ENCODE results near the gene CLSTN1.
"Not testable (repeated sequence)": the region's sequence is repeated elsewhere in the genome, so short reads cannot be mapped to it uniquely, and the experiment has no call there.

CLSTN1 gene

GRCh38 chr1:9794081-9794480, 29.7 kb downstream of the CLSTN1 start:
- no peak for DNase-seq (ENCODE audit: low read depth)

- no peak for DNase-seq (ENCODE audit: low read depth)
These were observed 30.5 kb downstream of the CLSTN1 start for GRCh38 chr1:9793291-9793690.

DNA sequence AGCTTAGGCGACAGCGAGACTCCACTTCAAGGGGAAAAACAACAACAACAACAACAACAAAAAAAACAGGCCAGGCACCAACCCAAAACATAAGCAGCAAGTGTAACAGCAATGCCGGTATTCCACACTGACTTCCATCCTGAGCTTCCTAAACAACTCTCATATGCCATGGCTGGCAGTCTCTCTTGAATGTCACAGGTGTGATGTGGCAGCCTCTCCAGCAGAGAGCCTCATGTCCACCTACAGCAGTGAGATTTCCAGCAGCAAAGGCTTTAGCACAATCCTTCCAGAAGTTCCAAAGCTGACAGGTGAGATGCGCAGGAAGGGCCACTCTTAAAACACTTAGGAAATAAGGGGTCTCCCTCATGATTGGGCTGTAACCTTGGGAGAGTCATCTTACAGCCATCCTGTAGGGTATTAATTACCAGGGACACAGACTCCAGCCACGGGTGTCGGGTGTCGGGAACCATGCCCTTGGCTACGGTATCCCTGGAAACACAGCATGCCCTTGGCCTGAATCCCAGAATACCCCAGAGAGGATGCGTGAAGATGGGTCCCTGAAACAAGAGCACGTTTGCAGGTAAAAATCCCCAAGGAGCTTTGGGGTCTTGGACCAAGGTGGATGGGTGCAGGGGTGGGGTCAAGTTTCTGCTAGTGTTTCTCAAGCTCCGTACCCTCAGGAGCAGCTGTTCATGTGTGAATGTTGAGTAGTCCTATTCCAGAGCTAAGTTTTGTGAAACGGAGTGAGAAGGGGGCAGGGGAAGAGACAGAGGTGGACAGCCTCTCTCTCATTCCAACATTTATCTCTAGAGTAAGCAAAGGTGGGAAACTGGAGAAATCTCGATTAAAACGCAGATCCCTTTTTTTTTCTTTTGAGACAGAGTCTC, 31.4 kb downstream of the CLSTN1 start:
- DNase-seq (ENCODE audit: low read depth) = peak; percentile 20

DNA sequence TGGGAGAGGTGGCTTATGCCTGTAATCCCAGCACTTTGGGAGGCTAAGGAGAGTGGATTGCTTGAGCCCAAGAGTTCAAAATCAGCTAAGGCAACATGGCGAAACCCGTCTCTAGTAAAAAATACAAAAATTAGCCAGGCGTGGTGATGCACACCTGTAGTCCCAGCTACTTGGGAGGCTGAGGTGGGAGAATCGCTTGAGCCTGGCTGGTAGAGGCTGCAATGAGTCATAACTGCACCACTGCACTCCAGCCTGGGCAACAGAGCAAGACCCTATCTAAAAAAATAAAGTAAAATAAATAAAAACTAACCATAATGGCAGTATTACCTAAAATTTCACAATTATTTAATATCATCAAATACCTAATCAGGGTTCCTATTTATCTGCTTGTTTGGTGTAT, 34.1 kb downstream of the CLSTN1 start:
- DNase-seq (ENCODE audit: low read depth) = not testable (repeated sequence)

DNA sequence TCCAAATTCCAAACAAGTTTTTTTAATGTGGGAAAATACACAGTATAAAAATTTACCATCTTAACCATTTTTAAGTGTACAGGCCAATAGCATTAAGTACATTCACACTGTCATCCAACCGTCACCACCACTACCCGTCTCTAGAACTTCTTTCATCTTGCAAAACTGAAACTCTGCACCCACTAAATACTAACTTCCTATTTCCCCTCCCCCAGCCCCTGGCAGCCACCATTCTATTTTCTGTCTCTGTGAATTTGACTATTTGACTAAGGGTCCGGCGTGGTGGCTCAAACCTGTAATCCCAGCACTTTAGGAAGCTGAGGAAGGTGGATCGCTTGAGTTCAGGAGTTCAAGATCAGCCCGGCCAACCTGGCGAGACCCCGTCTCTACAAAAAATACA, 36.1 kb downstream of the CLSTN1 start:
- DNase-seq (ENCODE audit: low read depth) = no peak

DNA sequence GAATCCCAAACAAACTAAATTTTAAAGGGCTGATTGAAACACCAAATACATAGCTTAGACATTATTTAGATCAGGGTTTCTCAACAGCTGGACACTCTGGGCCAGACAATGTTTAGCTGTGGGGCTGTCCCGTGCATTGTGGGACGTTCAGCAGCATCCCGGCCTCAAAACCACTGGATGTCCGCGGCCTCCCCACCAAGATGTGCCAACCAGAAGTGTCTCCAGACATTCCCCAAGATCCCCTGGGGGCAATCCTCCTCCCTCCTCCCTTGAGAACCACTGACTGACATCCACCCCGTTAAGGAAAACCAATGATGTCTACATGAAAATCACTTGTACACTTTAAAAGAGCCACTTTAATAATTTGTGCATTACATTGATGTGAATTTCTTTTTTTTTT, 38.4 kb downstream of the CLSTN1 start:
- DNase-seq (ENCODE audit: low read depth) = peak; percentile 70

DNA sequence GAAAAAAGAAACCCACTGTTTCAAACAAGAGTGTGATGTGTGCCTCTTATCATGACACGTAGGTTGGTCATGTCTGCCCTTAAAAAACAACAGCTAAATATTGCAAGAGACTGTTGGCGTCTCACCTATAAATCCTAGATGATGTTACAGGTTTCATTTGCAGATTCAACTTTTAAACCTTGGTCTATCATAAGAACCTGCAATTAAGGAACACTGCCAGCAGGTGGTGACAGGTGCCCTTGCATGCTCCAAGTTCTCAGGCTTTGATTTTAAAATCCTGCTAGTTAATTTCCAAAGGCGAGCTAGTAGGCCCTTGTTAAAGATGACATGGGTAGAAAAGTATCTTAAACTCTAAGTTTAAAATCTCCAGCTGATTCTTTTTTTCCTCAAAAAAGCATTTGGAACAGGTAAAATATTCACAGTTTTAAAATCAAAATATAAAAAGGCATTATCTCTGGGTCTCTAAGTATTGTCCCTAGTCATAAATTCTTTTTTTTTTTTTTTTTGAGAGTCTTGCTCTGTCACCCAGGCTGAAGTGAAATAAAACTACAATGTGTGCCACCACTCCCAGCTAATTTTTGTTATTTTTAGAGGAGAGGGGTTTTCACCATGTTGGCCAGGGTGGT, 39.1 kb downstream of the CLSTN1 start:
- DNase-seq (ENCODE audit: low read depth) = peak; percentile 23

GRCh38 chr1:9782897-9783296, 40.9 kb downstream of the CLSTN1 start:
- no peak for DNase-seq (ENCODE audit: low read depth)

DNA sequence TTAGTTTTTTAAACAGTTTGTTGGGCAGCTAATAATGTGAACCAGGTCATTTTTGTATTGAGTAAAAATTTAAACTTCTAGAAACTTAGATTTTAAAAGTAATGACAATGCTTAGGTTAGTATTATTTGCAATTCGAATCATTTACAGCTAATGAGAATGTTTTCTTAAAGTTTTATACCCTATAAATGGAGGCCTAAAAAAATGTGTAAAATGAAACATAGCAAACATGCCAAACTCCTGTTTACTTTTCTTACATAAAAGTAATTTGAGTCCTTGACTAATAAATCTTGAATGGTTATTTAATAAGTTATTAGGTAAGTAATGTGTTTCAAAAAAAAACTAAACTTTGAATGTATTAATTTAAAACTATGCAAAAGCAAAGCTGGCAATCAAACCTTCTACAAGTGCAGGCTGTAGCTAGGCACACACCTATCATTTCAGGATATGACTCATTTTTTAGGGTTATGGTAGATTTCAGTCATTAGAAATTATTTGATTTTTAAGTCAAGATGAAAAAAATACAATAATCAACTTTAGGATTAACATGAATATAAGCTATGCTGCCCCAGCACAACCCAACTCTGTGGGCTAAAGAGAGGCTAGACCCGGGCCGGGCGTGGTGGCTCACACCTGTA, 41.5 kb downstream of the CLSTN1 start:
- no peak for DNase-seq (ENCODE audit: low read depth)

GRCh38 chr1:9780554-9781110, 43.1 kb downstream of the CLSTN1 start:
- DNase-seq (ENCODE audit: low read depth) = no peak

- no peak for DNase-seq (ENCODE audit: low read depth)
These were observed 44.9 kb downstream of the CLSTN1 start for GRCh38 chr1:9778905-9779304.

- DNase-seq (ENCODE audit: low read depth) = no peak
These were observed 47.1 kb downstream of the CLSTN1 start for GRCh38 chr1:9776685-9777084.

DNA sequence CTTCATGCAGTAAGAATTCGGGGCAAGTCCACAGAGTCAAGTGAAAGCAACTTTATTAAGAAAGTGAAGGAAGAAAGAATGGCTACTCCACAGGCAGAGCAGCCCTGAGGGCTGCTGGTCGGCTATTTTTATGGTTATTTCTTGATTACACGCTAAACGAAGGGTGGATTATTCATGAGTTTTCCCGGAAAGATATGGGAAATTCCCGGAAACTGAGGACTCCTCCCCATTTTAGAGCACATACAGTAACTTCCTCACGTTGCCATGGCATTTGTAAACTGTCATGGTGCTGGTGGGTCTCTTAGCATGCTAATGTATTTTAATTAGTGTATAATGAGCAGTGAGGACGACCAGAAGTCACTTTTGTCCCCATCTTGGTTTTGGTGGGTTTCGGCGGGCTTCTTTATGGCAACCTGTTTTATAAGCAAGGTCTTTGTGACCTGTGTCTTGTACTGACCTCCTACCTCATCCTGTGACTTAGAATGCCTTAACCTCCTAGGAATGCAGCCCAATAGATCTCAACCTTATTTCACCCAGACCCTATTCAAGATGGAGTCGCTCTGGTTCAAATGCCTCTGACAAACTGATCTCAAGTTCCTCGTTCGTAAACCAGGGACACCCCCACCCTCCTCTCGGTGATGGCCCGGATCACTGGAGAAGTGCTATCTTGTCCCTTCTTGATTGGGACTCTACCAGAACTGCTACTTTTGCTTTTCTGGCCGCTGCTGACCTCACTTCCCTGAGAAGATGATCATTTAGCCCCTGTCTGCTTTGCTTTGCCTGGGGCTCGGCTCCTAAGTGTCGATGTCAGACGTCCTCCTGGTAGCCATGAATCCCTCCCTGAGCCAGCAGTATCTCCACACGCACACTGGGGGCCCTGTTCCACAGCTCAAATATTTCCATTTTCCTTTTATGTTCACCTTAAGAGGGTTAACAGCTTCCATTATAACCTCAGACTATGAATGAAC, 48.8 kb downstream of the CLSTN1 start:
- no peak for DNase-seq (ENCODE audit: low read depth)

DNA sequence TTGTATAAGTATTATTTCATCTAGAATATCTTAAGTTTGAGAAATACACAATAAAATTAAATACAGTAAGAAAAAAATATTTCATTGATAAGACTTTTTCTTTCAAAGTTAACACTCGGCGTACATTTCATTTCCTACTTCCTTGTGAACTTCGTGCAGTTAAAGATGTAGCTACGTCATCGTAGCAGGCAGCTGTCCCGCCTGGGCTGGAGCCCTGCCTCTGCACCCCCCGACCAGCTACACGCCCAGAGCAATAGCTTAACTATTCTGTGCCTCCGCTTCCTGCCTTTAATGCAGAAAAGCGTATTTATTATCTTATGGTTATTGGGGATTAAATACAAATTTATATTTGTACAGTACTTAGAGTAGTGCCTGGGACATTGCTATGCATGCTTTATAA, 53.5 kb downstream of the CLSTN1 start:
- DNase-seq (ENCODE audit: low read depth) = no peak

GRCh38 chr1:9768983-9769382, 54.8 kb downstream of the CLSTN1 start:
- no peak for DNase-seq (ENCODE audit: low read depth)

DNA sequence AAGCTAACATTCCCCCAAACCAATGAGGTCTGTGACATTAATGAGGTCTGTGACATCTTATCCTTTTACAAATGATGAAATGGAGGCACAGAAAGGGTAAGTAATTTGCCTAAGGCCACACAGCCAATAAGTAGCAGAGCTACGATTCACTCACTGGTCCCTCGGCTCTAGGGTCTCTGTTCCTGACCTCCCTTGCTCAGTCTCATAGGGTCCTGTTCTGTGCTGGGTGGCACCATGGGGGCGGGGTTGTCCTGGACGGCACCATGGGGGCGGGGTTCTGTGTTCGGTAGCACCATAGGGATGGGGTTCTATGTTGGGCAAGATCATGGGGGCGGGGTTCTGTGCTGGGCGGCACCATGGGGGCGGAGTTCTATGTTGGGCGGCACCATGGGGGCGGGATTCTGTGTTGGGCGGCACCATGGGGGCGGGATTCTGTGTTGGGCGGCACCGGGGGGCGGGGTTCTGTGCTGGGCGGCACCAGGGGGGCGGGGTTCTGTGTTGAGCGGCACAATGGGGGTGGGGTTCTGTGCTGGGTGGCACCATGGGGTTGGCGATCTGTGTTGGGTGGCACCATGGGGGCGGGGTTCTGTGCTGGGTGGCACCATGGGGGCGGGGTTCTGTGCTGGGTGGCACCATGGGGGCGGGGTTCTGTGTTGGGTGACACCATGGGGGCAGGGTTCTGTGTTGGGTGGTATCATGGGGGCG, 55.6 kb downstream of the CLSTN1 start:
- DNase-seq (ENCODE audit: low read depth) = no peak

- peak; percentile 93 for DNase-seq (ENCODE audit: low read depth)
These were observed 56.9 kb downstream of the CLSTN1 start for GRCh38 chr1:9766759-9767442.

- no peak for DNase-seq (ENCODE audit: low read depth)
These were observed 59.2 kb downstream of the CLSTN1 start for GRCh38 chr1:9764550-9764949.

DNA sequence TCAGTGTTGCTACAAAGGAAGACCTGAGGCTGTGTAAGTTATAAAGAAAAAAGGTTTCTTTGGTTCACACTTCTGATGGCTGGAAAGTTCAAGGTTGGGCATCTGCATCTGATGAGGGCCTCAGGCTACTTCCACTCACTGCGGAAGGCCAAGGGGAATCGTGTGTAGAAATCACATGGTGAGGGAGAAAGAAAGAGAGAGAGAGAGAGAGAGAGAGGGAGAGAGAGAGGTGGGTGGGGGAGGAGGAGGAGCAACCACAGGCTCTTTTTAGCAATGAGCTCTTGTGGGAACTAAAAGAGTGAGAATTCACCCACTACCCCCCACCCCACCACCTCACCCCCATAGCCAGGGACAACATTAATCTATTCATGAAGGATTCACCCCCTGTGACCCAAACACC, 59.9 kb downstream of the CLSTN1 start:
- DNase-seq (ENCODE audit: low read depth) = no peak

GRCh38 chr1:9762446-9762845, 61.3 kb downstream of the CLSTN1 start:
- DNase-seq (ENCODE audit: low read depth) = not testable (repeated sequence)

Data from fibroblast of gingiva (primary cell).